Fibroblast of skin of left biceps (primary cell): ENCODE measurements around the gene TUSC2.
A peak's percentile ranks its signal among the peaks of the same experiment; 100 is the strongest.

Experiments
- DNase-seq, 2 experiments: peaks; one replicate each; pipeline ENCODE4 v3.0.0-alpha.2; 2013; ENCODE audit warnings: low read depth in 2 of 2

Gene TUSC2, protein sequence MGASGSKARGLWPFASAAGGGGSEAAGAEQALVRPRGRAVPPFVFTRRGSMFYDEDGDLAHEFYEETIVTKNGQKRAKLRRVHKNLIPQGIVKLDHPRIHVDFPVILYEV

DNA sequence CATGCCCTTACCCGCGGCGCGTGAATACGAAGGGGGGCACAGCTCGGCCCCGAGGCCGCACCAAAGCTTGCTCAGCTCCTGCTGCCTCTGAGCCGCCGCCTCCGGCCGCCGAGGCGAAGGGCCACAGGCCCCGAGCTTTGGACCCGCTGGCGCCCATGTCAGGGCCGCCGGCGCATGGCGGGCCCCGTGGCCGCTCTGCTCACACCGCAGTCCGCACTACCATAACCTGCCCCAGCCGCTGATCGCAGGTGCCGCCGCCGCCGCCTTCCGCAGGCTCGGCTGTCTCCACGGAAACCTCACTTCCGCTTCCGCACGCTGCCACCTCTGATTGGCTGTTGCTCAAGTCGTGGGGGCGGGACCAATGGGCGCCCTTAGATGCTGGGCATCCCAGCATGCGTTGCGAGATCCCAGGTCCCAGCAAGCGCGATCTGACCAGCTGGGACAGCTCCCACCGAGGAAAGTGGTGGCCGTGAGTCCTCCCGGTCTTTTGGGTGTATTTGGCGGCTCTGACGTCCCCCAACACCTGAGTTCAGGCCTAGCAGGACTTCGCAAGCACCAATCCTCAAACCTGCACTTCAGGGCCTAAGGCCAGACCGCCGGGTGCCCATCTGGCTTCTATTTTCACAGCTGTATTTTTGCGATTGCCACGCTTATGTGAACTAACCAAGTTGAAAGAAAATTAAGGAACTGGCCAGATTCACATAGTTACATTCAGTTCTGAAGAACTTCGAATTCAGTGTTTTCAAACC is at the start of gene TUSC2:
Gene TUSC2 (minus strand): TSS at position 281 of the 749 bp plus-strand sequence. CDS start 124 bp downstream, at position 157.
- DNase-seq: peak; percentile 79

DNA sequence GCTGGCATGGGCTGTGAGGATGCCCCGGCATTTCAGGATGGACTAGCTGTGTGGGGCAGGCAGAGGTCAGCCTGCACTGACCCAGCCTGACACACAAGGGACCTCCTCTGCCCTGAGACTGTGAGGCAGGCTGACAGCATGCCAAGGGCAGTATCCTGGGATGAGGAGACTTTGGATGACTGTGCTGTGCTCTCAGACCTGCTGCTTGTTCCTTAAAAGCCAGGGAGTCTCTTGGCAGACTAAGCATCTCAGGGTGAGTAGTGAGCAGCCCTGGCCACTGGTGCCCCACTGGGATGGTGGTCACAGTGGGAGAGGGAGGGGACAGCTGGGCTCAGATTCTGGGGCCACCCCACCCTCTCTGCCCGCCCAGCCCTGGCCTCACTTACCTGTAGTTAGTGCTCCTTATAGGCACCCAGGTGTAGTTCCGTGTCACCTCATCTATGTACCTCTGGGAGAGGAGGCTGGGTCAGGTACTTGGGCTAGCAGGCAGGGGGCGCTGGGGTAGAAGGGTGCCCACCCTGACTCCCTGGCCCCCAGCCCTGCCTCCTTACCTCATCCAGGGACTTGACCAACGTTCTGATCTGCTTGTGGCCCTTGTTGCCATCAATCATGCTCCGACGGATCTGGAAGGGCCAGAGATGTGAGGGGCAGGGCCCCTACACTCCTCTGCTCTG is 47.4 kb upstream of the TUSC2 start:
- no peak for DNase-seq

DNA sequence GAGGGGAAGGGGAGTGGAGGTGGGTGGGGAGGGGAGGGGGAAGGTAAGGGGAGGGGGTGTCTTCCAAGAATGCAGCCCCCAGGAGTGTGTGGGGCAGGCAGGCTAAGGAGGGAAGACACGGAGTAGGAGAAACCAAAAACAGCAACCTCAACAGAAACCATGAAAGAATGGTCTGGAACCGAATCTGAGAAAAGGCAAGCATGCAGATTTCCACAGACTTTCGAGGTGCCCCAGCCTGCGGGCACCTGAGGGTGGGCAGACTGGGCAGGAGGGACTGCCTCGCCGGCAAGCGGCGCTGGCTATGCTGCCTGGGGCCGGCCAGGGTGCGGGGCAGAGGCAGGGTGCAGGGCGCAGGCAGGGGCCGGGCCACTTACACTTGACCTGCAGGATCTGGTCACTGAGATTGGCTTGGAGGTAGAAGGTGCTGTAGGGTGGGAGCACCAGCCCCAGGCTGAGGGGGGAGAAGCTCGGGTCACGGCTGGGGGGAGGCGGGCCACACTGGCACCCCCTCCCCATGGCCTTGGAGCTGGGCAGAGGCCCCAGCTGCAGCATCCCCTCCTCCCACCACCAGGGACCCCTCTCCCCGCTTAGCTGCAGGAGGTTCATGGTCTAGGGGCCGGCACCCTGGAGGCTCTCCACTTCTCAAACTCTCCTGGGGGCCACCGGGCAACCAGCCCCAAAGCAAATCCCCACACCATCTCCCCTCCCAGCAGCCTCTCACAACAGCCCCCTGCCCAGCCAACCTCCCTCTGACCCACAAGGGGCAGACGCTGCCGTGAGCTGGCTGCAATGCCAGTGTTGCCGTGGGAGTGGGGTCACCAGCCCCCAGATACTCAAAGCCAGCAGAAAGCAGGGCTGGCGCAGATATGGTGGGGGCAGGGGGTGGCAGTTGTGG is 46.6 kb upstream of the TUSC2 start:
- no peak for DNase-seq

DNA sequence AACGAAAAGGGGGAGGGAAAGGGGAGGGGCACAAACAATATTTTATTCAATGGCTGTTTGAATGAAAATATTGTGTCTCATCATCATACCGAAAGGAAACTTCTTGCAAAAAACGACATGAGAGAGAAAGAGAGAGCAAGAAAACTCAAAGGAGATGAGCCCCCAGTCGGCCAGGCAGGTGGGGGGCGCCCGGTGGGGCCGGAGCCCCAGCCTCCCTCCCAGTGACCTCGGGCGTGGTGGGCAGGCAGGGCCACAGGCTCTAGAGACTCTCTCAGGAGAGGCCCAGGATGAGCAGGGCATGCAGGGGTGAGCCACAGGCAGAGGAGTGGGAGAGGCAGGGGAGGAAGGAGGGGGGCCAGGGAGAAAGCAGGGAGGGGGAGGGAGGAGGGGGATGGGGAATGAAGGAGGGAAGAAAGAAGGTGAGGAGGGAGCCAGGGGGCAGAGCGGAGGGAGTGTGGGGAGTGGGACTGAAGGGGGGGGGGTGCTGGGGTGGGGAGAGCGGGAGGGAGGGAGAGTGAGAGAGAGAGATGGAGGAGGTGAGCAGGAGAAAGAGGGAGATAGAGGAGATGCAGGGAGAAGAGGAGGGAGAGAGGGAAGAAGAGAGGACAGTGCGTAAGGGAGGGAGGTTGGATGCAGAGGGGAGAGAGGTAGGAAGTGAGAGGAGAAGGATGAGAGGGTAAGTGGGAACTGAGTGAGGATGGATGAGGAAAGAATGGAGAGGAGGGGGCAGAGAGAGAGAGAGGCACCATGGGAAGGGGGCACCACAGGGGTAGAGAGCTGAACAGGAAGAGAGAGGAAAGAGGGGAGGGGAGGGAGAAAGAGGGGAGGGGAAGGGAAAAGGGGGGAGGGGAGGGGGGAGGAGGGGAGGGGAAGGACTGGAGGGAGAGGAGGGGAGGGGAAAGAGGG is 45.4 kb upstream of the TUSC2 start:
- DNase-seq: no peak

DNA sequence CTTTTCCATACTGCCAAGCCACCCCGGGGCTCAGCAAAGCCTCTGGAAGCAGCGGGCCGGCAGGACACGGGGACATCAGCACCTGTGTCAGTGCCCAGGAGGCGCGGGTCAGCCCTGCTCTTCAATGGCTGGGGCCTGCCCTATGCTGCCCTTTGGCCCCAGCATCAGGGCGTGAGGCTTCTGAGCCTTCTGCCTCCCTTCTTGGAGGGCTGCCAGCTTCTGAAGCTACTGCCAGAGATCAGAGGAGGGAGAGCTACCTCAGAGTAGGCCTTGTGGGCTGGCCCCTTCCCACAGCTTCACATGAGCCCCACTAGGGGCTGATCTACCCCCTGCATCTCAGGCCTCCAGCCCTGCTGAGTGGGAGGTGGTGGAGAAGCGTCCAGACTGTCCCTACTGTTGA is 44.3 kb upstream of the TUSC2 start:
- no peak for DNase-seq

DNA sequence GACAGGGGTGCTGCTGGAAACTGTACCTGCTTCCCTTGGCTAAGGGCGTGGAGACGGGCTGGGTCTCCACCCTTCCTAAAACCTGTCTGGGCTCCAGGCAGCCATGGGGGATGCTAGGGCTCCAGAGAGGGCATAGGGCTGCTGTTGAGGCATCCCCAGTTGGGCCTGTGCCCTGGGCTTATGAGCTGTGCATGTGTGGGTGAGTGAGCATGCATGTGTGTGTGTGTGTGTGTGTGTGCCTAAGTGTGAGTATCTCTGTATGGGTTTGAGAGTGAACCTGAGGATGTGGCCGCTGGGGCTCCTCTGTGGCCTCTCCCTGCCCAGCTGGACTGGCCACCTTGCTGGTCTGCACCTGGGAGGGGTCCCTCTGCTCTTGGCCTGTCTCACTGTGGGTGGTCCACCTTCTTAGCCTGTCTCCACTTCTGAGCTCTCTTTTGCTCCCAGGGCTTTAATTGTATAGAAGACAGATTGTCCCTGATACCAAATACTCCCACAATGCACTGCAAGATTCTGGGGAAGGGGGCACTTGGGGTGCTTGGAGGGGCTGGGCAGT is 43.2 kb upstream of the TUSC2 start:
- DNase-seq: no peak

DNA sequence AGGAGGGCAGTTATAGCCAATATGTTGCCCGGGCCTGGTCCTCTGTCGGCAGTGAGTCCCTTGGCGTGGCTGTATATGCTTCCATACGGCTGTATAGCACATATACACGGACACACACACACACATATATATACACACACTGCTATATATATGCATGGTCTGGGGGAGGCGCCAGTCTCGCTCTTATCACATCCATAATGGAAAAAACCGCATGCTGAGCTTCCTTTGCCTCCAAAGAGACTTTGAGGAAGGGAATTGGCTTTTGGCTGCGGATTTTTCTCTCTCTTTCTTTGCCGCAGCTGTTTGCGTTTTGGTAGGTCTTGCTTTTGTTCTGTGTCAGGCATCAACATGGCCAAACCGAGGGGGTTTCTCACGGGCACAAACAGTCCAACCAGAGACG is 42.6 kb upstream of the TUSC2 start:
- DNase-seq: peak in 1 of 2 experiments; percentile 23

DNA sequence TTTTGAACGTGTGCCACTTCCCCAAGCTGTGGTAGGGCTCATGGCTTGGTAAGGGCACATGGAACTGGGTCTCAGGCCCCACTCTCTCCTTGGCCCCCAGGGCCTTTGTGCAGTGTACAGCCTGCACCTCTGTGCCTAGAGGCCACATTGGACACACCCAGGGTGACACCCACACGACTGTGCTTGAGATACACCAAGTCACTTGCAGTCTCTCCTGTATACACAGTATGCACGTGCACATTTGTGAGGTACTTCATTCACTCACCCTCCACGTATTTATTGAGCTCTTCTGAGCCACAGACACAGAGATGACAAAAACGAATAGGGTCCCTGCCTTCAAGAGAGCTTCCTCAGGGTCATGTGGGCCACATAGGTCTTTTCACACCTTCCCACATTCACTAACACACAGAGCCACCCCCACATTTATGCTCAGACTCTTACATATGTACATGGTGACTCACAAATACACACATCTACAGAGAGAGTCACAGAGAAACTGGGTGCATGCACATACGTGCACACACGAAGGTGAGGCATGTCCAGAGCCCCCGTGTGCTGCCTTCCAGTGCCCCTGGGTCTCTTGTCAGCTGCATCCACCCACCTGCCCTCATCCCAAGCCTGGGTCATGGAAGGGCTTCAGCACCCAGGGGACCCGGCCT is 41.1 kb upstream of the TUSC2 start:
- no peak for DNase-seq

DNA sequence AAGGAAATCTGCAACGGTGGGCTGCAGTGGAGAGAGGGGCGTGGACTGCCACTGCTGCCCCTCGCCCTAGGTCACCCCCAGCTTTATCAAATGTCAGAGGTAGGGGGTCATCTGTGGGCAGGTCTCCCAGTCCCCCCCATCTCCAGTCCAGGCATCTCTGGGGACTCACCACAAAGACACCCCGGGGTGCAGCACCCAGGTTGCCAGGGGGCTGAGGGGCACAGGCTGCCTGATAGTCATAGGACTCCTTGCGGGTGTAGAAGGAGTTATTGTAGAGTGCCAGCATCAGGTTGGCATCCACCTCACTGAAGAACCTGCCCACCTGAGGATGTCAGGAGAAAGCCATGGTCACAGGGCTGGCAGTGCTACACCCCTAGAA is 37.8 kb upstream of the TUSC2 start:
- DNase-seq: no peak

DNA sequence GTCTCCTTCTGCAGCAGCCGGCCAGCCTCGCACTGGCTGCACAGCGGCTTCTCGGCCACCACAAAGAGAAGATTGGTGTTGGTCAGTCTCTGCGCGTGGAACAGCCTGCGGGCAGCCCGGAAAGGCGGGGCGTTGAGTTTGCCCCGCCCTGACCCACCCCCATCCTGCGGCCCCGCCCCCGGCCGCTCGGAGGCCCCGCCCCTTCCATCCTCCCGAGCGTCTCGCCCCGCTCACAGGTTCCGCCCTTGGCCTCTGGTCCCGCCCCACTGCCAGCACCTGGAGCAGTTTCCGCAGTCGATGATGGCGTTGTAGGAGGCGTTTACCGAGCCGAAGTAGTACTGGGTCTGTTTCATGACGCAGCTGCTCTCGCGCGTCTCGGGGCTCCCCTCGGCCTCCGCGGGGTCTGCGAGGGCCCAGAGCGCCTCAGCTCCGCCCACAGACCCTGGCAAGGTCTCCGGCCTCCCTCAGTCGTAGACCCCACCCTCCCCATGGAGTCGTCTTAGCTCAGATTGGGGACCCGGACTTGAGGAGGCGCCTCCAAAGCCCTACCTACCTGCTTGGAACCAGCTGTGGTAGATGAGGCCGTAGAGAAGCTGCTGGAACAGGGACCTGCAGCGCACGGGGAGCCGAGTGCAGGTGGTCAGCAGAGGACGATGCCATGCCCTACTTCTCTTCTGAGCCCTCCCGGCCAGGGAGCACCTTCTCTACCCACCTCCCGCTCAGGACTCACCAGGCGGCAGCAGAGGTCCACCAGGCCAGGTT is 37.2 kb upstream of the TUSC2 start:
- no peak for DNase-seq

DNA sequence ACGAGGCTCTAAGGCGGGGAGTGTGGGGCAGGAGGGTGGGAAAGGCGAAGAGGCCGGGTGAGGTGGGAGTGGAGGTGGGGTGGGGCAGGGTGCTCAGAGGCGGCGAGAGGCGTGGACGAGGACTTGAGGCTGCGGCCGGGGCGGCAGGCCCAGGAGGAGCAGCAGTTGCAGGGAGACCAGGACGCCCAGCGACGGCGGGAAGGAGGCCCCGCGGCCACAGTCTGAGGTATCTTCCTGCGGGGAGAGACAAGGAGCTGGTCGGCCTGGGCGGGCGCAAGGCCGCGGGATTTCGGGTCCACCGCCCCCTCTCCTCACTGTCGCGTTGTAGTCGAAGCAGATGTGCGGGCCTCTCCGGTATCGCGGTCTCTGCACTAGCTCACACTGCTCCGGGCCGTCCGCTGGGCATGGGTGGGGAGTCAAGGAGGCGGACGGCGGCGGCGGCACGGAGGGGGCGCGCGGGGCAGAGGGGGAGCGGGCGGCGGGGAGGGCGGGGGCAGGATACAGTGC is 36.6 kb upstream of the TUSC2 start:
- no peak for DNase-seq

DNA sequence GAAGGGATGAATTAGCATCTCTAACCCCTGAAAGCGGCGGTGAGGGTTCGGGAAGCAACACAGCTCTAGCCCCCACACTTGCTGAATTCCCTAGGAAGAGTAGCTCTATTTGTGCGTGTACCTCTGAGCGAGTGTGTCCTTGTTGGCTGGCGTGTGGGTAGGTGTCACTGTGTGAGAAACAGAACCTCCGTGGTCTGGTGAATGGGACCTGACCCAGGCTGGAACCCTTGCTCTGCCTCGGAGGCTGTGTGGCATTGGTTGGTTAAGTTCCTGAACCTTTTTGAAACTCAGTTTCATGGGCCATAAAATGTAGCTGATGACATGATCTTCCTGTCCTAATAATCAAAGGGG is 31.7 kb upstream of the TUSC2 start:
- no peak for DNase-seq

DNA sequence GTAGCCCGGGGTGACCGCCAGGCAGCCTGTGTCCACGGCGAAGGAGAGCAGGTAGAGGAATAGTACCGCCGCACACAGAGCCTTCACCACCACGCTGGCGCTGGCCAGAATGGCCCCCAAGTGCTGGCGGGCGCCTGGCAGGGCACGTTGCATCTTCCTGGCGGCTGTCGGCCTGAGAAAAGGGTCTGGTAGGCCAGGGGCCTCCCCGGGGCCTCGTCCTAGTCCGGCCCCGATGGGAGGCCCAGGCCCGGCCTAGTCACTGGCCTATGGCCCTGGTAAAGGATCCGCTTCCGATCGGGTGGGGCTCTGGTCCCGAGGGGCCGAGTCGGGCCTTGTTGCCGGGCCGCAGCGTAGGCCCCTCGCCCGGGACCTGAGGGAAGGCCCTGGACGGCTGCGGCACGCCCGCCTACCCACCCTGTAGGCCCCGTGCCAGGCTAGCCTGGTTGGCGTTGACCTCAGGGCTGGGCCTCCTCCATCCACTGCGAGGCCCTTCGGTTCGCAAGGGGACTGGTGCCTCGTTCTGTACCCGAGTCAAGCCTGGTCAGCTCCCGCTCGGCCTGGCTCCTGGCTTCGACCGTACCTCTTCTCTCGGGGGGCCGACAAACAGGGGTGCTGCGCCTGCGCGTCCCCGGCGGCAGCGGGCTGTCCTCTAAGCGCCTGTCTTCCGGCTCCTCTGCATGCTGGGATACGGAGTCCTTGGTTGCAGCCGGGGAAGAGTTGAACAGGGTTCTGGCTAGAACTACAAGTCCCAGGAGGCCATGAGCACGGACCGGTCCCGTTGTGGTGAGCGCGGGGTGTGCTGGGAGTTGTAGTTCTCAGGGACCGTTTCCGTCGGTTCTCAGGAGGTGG is 31.1 kb upstream of the TUSC2 start, which contains the start of gene TMEM115:
Gene TMEM115 (minus strand): TSS at position 611 of the 849 bp plus-strand sequence. CDS start 458 bp downstream, at position 153.
- peak; percentile 95 for DNase-seq

DNA sequence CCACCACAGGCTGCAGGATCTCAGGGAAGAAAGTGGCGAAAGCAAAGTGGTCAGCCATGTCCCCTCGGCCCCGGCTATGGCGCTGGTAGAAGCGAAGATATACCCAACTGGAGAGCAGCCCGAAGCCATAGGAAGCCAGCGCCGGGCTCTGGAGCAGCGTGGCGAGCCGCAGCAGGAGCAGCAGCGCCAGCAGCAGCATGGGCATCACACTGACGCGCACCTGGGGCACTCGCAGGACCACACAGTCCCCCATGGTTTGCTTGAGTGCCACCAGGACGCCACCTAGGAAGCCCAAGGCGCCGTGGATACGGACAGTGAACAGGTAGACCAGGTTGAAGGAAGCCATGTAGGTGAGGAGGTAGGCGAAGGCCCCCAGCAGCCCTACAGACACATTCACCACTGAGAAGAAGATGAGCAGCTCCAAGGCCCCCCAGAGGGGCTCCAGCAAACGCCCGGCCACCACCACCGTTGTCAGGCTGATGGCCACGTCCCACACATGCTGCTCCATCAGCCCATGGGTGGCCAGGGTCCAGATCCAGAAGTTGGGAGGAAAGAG is 30.4 kb upstream of the TUSC2 start:
- DNase-seq: no peak

DNA sequence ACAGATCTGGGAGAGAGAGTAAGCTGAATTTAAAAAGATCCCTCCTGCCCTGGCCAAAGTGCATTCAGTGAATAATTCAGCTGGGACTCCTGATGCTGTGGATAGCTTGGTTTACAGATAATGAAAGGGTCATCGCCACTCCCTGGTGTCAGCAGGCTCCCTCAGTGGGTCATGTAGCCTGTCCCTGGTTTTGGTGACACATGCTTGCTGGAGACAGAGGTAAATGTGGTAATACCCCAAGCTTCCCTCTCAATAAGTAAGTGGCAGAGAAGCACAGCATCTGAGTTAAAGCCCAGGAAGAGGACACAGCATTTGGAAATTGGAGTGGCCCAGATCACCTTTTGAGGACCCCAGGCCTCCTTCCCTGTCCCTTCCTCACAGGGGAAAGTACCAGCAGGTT is 29.5 kb upstream of the TUSC2 start:
- no peak for DNase-seq

DNA sequence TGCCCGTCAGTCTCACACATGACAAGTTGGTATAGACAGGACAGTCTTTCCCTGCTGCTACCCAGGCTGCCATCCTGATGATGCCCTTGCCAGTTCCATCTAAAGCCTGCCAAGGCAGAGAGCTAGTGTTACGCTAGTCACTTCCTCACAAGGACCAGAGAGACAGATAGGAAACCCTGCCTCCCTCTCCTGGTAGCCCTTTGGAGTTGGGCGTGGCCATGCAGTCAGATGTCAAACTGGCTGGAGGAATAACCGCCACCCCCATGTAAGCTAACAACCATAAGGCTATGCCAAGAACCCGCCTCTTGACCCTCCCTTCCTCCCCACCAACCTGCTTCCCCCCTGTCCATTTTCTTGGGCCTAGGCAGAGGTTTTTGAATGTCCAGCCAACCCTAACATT is 28.5 kb upstream of the TUSC2 start:
- no peak for DNase-seq

DNA sequence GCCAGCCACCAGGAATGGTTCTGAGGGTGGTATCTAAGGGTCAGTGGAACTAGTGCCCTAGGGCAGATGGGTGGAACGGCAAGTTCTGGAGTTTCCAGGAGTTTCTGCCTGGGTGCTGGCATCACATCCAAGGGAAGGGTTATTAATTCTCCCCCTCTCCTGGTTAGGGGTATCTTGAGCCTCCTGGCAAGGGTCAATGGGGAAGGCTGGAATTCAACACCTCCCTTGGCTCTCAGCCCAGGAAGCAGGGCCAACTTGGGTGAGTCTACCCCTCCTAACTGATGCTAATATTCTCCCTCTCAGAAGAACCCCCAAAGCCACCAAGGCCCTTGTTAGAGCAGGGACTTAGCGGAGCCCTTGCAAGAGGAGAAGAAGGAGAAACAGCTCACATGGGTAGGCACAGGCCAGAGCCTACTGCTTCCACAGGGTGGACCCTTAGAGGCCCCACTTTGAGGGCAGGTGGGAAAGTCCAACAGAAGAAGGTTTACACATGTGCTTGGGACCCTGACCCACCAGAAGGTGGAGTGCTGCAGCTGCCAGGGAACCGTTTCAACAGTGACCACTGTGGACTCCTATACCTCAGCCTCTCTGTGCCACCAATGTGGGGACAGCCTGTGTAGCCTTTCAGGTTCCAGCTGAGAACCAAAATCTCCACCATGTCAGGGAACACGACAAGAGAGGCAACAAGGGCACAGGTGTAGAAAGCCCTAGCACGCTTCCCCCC is 28.0 kb upstream of the TUSC2 start:
- no peak for DNase-seq
